ENCODE results near the gene FBN1. TPM values are rescaled to one million over a fixed set of nuclear protein-coding genes. Genes with fewer than 3 reads are reported as not detected.

The FBN1 gene
- total RNA-seq, 4 donors from 2014 or later = 17.6 to 106 (median 31.2) TPM

GRCh38 chr15:48423342-48423741, 222.2 kb downstream of the FBN1 start:
- Histone ChIP-seq H3K9me3 (no peaks in the 10 kb centered on the region), H3K27me3 (no peaks in the 10 kb centered on the region), H3K36me3 (peaks cover 0 to 10% (median 0%) of the 10 kb centered on the region in 4 donors), H3K4me3 (no peak overlapping the region), H3K27ac (no peak overlapping the region), H3K4me1 (no peaks in the 10 kb centered on the region)
- intact Hi-C loops (cut with DNase I; ENCODE audit: low total_unique reads) = no loop called here
- TF ChIP-seq EP300 (IDR thresholded peaks at IDR 0.05; ENCODE audit: low read depth) (no peak), CTCF (IDR thresholded peaks at IDR 0.05) (no peak), POLR2AphosphoS5 (IDR thresholded peaks at IDR 0.05) (no peak), POLR2A (IDR thresholded peaks at IDR 0.05) (no peak)
- no peak for DNase-seq
- in situ Hi-C loops (cut with MboI; ENCODE audit: low pct_ligation_motif_present in 1 of 4, low pct_unique_long_range_greater_than_20kb in 1 of 4, low sequenced_read_pairs in 3 of 4) = no loop called here
- WGBS, 2 donors (ENCODE audit: low coverage in 1 of 2) = 86 to 100% methylated on average over 1 to 3 of the region's 3 CpGs

GRCh38 chr15:48422401-48422800, 223.1 kb downstream of the FBN1 start:
- DNase-seq = no peak
- H3K36me3 ChIP-seq = peaks cover 0 to 10% (median 0%) of the 10 kb centered on the region in 4 donors
- intact Hi-C loops (cut with DNase I; ENCODE audit: low total_unique reads) = no loop called here
- WGBS, 2 donors (ENCODE audit: low coverage in 1 of 2) = 58 to 60% methylated on average over 2 to 3 of the region's 3 CpGs
- no peak overlapping the region for H3K27ac ChIP-seq
- H3K27me3 ChIP-seq = no peaks in the 10 kb centered on the region
- in situ Hi-C loops (cut with MboI; ENCODE audit: low pct_ligation_motif_present in 1 of 4, low pct_unique_long_range_greater_than_20kb in 1 of 4, low sequenced_read_pairs in 3 of 4) = no loop called here
- TF ChIP-seq POLR2A (IDR thresholded peaks at IDR 0.05) = no peak
- no peak for TF ChIP-seq CTCF (IDR thresholded peaks at IDR 0.05)
- TF ChIP-seq EP300 (IDR thresholded peaks at IDR 0.05; ENCODE audit: low read depth) = no peak
- no peak for TF ChIP-seq POLR2AphosphoS5 (IDR thresholded peaks at IDR 0.05)
- H3K4me1 ChIP-seq = no peaks in the 10 kb centered on the region
- no peaks in the 10 kb centered on the region for H3K9me3 ChIP-seq
- H3K4me3 ChIP-seq = no peak overlapping the region

- no peaks in the 10 kb centered on the region for H3K27me3 ChIP-seq
- no peaks in the 10 kb centered on the region for H3K9me3 ChIP-seq
- TF ChIP-seq POLR2A (IDR thresholded peaks at IDR 0.05) = no peak
- no peak for TF ChIP-seq POLR2AphosphoS5 (IDR thresholded peaks at IDR 0.05)
- no peak for TF ChIP-seq CTCF (IDR thresholded peaks at IDR 0.05)
- TF ChIP-seq EP300 (IDR thresholded peaks at IDR 0.05; ENCODE audit: low read depth) = no peak
- H3K4me1 ChIP-seq = no peaks in the 10 kb centered on the region
- no peak overlapping the region for H3K27ac ChIP-seq
- DNase-seq = no peak
- intact Hi-C loops (cut with DNase I; ENCODE audit: low total_unique reads) (no loop called here), in situ Hi-C loops (cut with MboI; ENCODE audit: low pct_ligation_motif_present in 1 of 4, low pct_unique_long_range_greater_than_20kb in 1 of 4, low sequenced_read_pairs in 3 of 4) (no loop called here)
- 86 to 87% methylated on average over 1 to 5 of the region's 5 CpGs for whole genome bisulfite sequencing, 2 donors (ENCODE audit: low coverage in 1 of 2)
- no peak overlapping the region for H3K4me3 ChIP-seq
- H3K36me3 ChIP-seq = peaks cover 0 to 10% (median 0%) of the 10 kb centered on the region in 4 donors
Measured at GRCh38 chr15:48421362-48421761, 224.1 kb downstream of the FBN1 start.

- no peak for TF ChIP-seq POLR2AphosphoS5 (IDR thresholded peaks at IDR 0.05)
- no peak for TF ChIP-seq CTCF (IDR thresholded peaks at IDR 0.05)
- TF ChIP-seq POLR2A (IDR thresholded peaks at IDR 0.05) = no peak
- no peak for TF ChIP-seq EP300 (IDR thresholded peaks at IDR 0.05; ENCODE audit: low read depth)
- intact Hi-C loops (cut with DNase I; ENCODE audit: low total_unique reads) (no loop called here), in situ Hi-C loops (cut with MboI; ENCODE audit: low pct_ligation_motif_present in 1 of 4, low pct_unique_long_range_greater_than_20kb in 1 of 4, low sequenced_read_pairs in 3 of 4) (no loop called here)
- Histone ChIP-seq H3K9me3 (no peaks in the 10 kb centered on the region), H3K27ac (no peak overlapping the region), H3K36me3 (peaks cover 0 to 5% (median 0%) of the 10 kb centered on the region in 4 donors), H3K4me3 (no peak overlapping the region), H3K27me3 (no peaks in the 10 kb centered on the region), H3K4me1 (no peaks in the 10 kb centered on the region)
- 89 to 92% methylated on average over 1 to 2 of the region's 2 CpGs for WGBS, 2 donors (ENCODE audit: low coverage in 1 of 2)
- no peak for DNase-seq
Measured at GRCh38 chr15:48419896-48420295, 225.6 kb downstream of the FBN1 start.
